ENCODE results near the gene CD86.
"Not testable (repeated sequence)": the region's sequence is repeated elsewhere in the genome, so short reads cannot be mapped to it uniquely, and the experiment has no call there.

The CD86 gene, protein sequence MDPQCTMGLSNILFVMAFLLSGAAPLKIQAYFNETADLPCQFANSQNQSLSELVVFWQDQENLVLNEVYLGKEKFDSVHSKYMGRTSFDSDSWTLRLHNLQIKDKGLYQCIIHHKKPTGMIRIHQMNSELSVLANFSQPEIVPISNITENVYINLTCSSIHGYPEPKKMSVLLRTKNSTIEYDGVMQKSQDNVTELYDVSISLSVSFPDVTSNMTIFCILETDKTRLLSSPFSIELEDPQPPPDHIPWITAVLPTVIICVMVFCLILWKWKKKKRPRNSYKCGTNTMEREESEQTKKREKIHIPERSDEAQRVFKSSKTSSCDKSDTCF

DNA sequence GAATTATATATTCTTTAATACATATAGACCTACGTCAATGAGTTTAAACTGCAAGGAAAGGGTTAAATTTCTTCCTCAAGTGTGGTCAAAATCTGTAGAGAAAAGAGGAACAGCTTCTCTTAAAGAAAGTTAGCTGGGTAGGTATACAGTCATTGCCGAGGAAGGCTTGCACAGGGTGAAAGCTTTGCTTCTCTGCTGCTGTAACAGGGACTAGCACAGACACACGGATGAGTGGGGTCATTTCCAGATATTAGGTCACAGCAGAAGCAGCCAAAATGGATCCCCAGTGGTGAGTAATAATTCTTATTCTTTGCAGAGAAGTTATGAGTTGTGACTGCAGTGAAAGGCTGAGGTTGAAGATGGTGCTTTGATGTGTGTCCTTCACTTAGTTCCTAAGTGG, at the start of gene CD86:
TSS of gene CD86 (plus strand) at position 148 of the 400 bp plus-strand sequence. CDS start at position 276, 128 bp downstream.
- DNase-seq (ENCODE audit: low read depth in 1 of 2, low spot score in 1 of 2): no peak

DNA sequence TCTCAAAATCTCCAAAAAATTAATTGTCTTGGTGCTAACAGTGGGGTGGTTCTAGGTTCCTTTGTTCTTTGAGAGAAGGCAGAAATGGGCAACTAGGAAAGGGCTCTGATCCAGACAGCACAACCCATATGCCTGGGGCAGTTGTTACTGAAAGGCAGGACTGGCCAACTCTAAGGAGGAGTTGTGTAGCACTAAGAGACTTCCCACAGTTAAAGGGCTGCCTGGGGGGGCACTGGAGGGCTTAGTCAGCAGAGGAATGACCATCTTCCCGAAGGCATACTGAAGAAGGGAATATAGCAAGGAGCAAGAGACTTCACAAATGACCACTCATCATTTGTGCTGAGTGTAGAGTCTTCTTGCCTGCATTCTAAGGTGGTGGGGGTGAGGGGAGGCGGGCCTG, 48.9 kb upstream of the CD86 start:
- DNase-seq (ENCODE audit: low read depth in 1 of 2, low spot score in 1 of 2): no peak

- DNase-seq (ENCODE audit: low read depth in 1 of 2, low spot score in 1 of 2): no peak
Observed at GRCh38 chr3:122008166-122008565, 47.0 kb upstream of the CD86 start.

DNA sequence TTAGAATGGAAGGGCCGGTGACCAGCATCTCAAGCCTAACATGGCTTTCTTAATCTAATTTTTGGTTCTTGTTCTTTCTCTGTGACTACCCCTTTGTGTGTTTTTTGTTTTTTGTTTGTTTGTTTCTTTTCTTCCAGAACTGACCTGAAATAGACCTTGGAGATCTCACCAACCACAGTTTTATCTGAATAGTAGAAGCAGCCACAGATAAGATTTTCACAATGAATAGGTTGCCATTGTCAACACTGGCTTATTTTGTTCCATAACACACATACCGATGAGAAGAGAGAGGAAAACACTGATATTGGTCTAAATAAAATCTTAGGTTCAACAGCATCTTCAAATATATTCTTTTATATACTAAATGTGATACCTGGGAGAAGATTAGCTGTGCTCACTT, 44.7 kb upstream of the CD86 start:
- DNase-seq (ENCODE audit: low read depth in 1 of 2, low spot score in 1 of 2): no peak

DNA sequence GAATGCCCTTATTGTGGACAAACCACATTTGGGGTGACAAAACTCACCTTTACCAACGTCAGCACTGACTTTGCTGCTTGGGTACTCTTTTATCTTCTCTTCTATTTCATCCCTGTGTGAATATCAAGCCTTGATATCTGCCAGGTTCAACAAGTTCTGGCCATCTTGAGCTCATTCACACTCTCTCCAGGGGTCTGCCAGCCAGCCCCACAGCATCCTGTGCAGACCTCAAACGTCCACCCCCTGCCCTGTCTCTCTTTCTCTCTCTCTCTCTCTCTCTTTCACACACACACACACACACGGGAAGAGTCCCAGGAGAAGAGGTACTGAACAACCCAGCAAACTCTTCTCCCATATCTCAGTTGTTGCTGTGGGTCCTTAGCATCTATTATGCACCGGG, 43.8 kb upstream of the CD86 start:
- DNase-seq (ENCODE audit: low read depth in 1 of 2, low spot score in 1 of 2): no peak

- DNase-seq (ENCODE audit: low read depth in 1 of 2, low spot score in 1 of 2): no peak
Observed at GRCh38 chr3:122012821-122013220, 42.3 kb upstream of the CD86 start.

GRCh38 chr3:122013448-122013925, 41.7 kb upstream of the CD86 start:
- no peak for DNase-seq (ENCODE audit: low read depth in 1 of 2, low spot score in 1 of 2)

DNA sequence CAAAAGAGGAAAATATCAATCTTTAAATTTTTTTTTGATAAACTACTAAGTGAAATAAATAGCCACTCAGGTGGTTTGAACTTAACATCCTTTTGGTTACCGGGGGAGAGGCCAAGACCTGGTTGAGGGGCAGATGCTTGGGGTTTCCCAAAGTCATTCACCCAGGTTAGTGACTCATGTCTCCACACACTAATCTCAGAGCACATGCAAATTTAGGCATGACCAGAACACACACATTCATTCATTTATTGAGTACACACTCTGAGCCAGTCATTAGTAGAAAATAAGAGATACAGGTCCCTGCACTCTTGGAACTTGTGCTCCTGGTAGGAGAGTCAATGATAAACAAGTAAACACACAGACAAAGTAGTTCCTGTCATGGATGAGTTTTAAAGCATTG, 40.4 kb upstream of the CD86 start:
- DNase-seq (ENCODE audit: low read depth in 1 of 2, low spot score in 1 of 2): no peak

DNA sequence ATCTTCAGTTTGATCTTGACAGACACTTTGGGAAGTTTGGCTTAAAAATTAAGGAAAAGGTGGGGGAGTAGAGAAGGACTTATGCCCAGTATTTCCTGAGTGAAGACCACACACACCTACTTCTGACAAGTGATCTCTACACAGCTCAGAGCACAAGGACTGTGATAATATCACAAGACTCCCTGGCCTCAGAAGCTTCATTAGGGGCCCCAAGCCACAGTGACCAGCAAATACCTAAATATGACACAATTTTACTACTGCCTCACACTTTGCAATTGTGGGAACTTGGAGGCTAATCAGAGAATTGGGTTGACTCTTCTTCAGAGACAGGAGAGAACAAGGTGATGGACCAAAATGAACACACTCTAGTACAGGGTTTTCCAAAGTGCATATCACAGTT, 35.7 kb upstream of the CD86 start:
- DNase-seq (ENCODE audit: low read depth in 1 of 2, low spot score in 1 of 2): no peak

- DNase-seq (ENCODE audit: low read depth in 1 of 2, low spot score in 1 of 2): no peak
Observed at GRCh38 chr3:122021037-122021436, 34.1 kb upstream of the CD86 start.

- no peak for DNase-seq (ENCODE audit: low read depth in 1 of 2, low spot score in 1 of 2)
Observed at GRCh38 chr3:122021811-122022401, 33.3 kb upstream of the CD86 start, which contains the start of gene ILDR1. Gene ILDR1, minus strand, starts transcription at chr3:122022247. Its CDS starts 170 bp downstream, at chr3:122022077.

GRCh38 chr3:122023335-122023910, 31.7 kb upstream of the CD86 start:
- no peak for DNase-seq (ENCODE audit: low read depth in 1 of 2, low spot score in 1 of 2)

DNA sequence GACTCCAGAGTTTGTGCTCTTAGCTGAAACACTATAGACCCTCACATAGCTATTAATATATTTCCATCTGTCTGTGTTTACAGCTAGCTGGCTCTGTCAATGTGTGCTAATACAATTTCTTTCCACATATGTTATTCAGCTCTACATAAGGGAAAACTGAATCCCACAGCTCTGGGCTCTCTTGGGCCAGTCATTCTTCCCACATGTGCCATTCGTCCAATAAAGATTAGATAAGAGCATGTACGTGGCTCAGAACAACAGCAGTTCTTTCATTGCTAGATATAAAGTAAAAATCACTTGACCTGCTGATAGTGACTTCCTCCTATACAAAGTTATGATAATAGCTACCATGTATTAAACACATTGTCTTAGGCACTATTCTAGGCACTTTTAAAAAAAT, 30.4 kb upstream of the CD86 start:
- DNase-seq (ENCODE audit: low read depth in 1 of 2, low spot score in 1 of 2): no peak

GRCh38 chr3:122025296-122025695, 29.9 kb upstream of the CD86 start:
- no peak for DNase-seq (ENCODE audit: low read depth in 1 of 2, low spot score in 1 of 2)

GRCh38 chr3:122030381-122031122, 24.6 kb upstream of the CD86 start:
- no peak for DNase-seq (ENCODE audit: low read depth in 1 of 2, low spot score in 1 of 2)

DNA sequence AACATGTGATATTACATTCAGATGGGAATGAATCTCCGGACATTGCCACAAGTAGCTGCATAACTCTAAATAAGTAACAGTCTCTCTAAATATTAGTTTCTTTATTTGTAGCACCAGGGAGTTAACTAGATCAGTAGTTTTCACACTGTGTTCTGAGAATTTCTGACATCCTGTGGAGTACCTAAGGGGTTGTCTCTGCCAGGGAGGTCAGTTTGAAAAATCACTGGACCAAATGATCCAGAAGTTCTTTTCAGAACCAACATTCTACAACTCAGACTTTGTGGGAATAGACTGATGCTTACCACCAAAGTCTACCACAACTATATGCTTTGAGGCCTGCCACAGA, 24.1 kb upstream of the CD86 start:
- no peak for DNase-seq (ENCODE audit: low read depth in 1 of 2, low spot score in 1 of 2)

- DNase-seq (ENCODE audit: low read depth in 1 of 2, low spot score in 1 of 2): no peak
Observed at GRCh38 chr3:122032531-122032930, 22.6 kb upstream of the CD86 start.

DNA sequence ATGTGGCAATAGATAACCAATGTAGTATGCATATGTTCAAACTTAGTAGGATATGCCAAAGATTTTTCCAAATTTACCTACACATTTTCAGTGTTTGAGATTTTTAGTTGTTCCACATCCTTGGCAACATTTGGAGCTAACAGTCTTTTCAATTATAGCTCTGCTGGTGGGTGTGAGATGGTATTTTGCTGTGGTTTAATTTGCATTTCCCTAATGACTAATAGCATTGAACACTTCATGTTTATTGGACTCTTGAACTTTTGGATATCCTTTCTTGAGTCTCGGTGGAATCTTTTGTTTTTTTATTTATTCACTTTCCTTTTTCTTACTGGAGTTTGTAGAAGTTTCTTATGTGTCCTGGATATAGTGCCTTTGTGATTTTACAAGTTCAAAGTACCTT, 22.1 kb upstream of the CD86 start:
- no peak for DNase-seq (ENCODE audit: low read depth in 1 of 2, low spot score in 1 of 2)

GRCh38 chr3:122047296-122047695, 7.9 kb upstream of the CD86 start:
- not testable (repeated sequence) for DNase-seq (ENCODE audit: low read depth in 1 of 2, low spot score in 1 of 2)

- DNase-seq (ENCODE audit: low read depth in 1 of 2, low spot score in 1 of 2): not testable (repeated sequence)
Observed at GRCh38 chr3:122047773-122048172, 7.4 kb upstream of the CD86 start.

- no peak for DNase-seq (ENCODE audit: low read depth in 1 of 2, low spot score in 1 of 2)
Observed at GRCh38 chr3:122052968-122053367, 2.2 kb upstream of the CD86 start.

DNA sequence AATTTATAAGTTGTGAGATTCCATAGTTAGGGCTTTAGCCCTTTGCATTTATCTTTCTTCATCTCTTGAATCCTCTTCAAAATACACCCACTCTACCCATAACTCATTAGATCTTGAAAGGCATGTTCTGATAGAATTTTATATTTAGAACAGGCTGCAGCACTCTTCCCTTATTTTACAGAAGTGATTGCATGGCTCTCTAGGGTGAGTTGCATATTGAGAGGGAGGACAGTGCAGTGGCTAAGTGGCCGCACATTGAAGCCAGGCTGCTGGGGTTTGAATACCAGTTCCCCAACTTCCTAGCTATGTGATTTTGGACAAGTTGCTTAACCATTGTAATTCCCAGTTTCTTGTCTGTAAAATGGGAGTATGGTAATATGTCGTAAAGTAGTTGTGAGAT, 2.5 kb downstream of the CD86 start:
- DNase-seq (ENCODE audit: low read depth in 1 of 2, low spot score in 1 of 2): no peak

All from activated CD4-positive, alpha-beta T cell treated with anti-CD3 and anti-CD28 coated beads, Interleukin-2, amount 50 U/mL, for 24 hours (primary cell).